HK-2 (cell line): ENCODE measurements around the gene OCIAD1.
"Not testable (repeated sequence)": the region's sequence is repeated elsewhere in the genome, so short reads cannot be mapped to it uniquely, and the experiment has no call there.

Experiments used
- DNase-seq: peaks from one replicate; pipeline ENCODE4 v3.0.0-alpha.2; 2018; ENCODE audit not compliant: unreplicated experiment

OCIAD1 gene, protein sequence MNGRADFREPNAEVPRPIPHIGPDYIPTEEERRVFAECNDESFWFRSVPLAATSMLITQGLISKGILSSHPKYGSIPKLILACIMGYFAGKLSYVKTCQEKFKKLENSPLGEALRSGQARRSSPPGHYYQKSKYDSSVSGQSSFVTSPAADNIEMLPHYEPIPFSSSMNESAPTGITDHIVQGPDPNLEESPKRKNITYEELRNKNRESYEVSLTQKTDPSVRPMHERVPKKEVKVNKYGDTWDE

DNA sequence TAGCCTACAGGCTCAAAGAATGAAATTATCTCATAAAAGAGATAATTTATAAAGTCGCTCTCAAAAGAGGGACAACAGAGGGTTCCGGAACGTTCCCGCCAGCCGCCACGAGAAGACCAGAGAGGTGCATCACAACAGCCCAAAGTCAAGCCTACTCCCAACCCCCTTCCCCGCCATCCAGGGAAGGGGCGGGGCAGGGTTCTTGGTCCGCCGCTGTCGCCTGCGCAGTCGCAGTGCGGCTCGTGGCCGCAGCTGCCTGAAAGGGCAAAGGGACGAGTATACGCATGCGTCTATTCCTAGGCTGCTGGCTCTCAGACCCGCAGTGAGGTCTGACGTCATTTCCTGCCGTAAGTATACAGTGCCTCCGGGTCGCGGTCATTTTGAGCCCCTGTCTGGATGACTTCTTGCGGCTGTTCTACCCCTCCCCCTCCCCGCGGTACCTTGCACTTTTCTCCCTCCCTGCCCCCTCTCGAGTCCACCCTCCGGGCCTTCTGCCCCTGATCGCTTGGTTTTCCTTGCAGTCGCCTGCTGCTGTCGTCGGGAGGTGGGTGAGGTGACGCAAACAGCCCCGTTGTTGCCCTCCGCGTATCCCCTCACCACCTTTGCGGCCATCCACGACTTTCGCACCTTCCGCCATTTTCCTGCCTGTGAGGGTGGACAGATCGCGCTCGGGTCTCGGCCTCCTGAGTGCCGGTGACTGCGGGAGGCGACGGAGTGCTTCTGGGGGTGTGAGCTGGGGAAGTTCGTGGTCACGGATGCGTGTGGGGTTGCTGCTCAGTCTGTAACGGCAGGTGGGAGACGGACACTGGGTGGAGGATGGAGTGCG is at the start of gene OCIAD1:
Gene OCIAD1, plus strand, starts transcription at position 383 of the 826 bp plus-strand sequence. CDS start 1,537 bp downstream, outside the sequence.
- peak; percentile 97 for DNase-seq

DNA sequence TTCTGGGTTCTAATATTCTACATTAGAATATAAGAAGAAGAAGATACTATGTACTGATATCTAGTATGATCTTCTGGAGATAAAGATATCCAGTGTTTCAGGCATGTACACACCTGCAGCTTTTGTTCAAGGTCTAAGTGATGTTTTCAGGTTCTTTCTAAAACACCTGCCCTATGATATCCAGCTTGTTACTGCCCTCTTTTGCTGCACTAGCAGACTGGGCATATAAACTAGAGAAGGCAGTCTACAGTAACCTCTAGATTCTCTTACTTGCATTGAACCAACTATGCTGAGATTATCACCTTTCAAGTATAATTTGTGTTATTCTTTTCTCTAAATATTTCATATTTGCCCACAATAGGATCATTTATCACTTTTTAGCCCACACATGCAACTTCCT is 48.9 kb upstream of the OCIAD1 start:
- DNase-seq: no peak

DNA sequence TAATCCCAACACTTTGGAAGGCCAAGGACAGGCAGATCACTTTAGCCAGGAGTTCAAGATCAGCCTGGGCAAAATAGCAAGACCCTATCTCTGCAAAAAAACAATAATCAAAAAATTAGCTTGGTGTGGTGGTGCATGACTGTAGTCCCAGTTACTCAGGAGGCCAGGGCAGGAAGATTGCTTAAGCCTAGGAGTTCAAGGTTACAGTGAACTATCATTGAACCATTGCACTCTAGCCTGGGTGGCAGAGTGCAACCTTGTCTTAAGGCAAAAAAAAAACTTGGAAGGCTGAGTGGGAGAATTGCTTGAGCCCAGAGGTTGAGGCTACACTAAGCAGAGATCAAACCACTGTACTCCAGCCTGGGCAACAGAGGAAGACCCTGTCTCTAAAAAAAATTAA is 45.6 kb upstream of the OCIAD1 start:
- no peak for DNase-seq

GRCh38 chr4:48786549-48786948 is 44.3 kb upstream of the OCIAD1 start:
- DNase-seq: no peak

- no peak for DNase-seq
Measured at GRCh38 chr4:48787056-48787455, 43.8 kb upstream of the OCIAD1 start.

DNA sequence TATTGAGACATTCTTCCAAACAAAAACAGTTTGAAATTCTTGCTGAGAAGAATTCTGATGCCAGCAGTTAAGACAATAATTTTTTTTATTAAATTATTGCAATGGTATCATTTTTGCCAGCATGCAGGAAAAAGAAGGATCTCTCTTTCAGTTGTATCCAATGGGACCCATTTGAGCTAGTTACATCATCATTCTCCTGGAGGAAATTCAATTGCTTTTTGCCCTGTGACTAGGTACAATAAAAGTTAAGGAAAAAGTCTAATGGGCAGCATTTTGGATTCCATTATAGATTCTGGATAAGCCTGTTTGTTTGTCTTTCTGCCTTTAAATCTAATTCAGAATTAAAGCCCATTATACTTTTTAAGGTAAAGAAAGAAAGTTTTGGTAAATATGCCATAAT is 40.3 kb upstream of the OCIAD1 start:
- no peak for DNase-seq

DNA sequence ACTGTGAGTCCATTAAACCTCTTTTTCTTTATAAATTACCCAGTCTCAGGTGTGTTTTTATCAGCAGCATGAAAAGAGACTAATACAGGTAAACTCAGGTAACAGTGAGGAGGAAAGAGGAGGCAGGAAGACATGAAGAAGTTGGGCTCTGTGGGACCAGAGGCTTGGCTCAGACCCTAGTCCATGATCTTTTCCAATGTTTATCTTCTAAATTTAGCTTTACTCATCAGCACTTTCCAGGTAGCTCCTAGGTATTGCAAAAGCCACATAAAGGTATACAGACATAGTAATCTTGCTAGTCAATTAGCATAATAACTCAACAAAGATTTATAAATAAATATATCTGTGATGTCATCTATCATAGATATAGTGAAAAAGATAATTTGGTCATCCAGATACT is 39.6 kb upstream of the OCIAD1 start:
- no peak for DNase-seq

- DNase-seq: no peak
Measured at GRCh38 chr4:48792348-48793006, 38.4 kb upstream of the OCIAD1 start.

DNA sequence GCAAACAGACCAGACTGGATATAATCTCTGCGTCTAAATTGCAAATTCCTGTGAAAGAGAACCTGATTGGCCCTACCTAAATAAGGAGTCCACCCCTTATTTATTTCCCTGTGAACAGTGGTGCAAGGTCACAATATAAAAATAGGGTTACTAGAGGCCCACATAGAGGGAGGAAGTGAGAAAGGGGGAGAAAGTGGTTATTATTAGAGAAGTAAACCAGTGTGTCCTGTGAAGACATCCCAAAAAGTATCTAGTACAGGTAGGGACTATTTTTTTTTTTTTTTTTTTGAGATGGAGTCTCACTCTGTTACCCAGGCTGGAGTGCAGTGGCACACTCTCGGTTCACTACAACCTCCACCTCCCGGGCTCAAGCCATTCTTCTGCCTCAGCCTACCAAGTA is 35.8 kb upstream of the OCIAD1 start:
- no peak for DNase-seq

DNA sequence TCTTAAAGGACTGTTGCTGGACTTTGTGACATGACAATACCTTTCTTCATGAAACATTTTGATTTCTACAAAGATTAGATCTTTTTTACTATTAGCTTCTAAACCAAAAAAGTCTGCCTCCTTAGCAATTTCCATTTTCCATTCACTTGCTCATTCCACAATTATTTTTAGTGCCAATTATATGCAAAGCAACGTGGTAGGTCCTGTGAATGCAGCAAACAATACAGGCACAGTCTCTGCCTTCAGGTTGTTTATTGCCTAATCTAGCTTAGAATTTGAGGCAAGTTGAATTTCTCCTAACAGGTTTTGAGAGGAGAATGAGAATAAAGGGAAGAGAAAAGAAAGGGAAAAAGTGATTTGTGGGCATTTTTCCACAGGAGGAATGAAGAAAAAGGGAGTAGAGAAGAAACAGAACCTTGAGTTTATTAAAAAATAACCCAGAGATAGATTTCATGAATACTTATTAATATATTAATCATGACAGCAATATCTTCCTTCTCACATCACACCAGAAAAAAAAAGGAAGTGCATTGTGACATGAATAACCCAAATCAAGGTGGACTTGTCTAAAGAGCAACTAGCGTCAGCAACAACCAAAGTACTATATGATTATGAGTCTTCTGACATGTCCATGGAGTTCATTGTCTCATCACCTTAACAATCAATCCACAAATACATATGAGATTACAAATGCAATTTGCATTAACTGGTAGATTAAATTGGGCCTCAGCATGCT is 34.5 kb upstream of the OCIAD1 start:
- no peak for DNase-seq

- DNase-seq: no peak
Measured at GRCh38 chr4:48796927-48797679, 33.8 kb upstream of the OCIAD1 start.

DNA sequence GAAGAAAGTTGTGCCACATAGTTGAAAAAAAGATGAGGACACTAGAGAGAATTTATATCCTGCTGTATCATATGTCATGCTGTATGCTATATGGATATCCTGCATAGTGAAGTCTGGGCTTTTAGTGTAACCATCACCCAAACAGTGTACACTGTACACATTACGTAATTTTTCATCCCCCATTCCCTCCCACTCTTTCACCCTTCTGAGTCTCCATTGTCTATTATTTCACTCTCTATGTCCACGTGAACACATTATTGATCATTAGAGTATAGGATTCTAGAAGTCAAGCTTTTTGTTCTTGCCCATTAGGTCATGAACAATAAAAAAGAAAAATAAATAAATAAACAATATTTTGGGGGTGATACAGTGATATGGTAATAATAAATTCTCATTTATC is 32.8 kb upstream of the OCIAD1 start:
- DNase-seq: no peak

DNA sequence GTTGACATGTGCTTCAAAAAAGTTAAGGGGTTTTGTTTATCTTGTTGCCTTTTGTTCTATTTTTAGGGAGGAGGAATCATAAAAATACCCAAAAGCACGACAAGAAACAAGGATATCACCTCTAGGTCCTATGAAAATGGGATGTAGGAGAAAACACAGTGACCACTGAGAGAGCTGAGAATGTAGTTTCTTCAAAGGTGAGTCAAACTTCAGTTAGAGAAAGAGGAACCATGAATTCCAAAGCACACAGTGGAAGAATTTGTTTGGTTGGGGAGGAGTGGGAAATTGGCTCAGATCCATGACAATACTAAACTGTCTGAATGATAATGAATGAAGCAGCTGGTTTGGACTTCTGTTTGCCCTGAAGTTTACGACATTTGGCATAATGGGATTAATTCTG is 31.7 kb upstream of the OCIAD1 start:
- DNase-seq: no peak

- not testable (repeated sequence) for DNase-seq
Measured at GRCh38 chr4:48800155-48800554, 30.7 kb upstream of the OCIAD1 start.

- DNase-seq: no peak
Measured at GRCh38 chr4:48801016-48801715, 29.7 kb upstream of the OCIAD1 start.

DNA sequence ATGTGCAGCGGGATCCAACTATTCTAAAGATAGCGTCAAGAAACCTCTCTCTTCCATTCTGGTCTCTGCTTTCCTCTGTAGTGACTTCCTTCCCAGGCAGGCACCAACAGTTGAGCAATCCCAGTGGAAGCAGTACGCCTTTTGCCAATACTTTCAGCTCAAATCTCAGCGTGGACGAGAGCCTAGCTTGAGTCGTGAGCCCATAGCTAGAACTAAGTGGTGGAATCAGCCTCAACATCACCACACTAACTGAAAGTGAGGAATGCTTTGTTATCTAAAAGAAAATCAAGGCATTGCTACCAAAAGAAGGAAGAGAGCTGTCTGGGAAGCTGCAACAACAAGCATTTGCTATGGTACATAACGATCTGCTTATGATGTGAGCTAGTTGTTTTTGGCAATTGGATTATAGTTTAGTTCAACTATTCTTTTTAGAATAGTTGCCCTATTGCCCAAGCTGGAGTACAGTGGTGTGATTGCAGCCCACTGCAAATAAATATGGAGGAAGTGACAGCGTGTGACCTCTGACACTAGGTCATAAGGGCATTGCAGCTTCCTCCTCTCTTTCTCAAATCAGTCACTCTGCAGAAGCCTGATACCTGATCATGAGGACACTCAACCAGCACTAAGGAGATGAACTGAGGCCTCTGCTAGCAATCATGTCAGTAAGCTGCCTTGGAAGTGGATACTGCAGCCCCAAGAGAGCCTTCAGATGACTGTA is 26.1 kb upstream of the OCIAD1 start:
- no peak for DNase-seq

DNA sequence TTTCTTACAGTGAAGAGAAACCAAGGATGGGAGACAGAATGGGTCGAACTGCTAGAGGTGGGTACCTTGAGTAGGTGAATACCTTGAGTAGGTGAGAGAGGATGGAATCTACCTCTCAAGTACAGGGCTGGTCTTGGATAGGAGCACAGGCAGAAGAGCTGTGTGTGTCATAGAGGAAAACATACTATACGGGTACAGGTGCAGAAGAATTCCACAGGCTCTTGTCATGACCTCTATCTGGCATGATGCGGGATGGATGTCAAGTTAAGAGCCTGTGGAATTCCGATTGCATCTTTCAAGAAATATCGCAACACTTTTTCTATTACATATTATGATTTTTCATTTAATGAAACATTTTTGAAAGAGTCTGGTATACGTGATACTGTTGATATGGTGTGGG is 18.0 kb upstream of the OCIAD1 start:
- no peak for DNase-seq

GRCh38 chr4:48813964-48814363 is 16.9 kb upstream of the OCIAD1 start:
- DNase-seq: no peak

GRCh38 chr4:48815483-48815882 is 15.4 kb upstream of the OCIAD1 start:
- no peak for DNase-seq

GRCh38 chr4:48816297-48816696 is 14.6 kb upstream of the OCIAD1 start:
- DNase-seq: not testable (repeated sequence)
